HepG2 (cell line): Measurements from ENCODE around the gene PKP1. TPM values are rescaled to one million over a fixed set of nuclear protein-coding genes. Genes with fewer than 3 reads are reported as not detected.
"Not testable (repeated sequence)": the region's sequence is repeated elsewhere in the genome, so short reads cannot be mapped to it uniquely, and the experiment has no call there.

ENCODE experiments used
- ATAC-seq: fragments of 200-7000 bp; cut with Tn5 transposase; 3 replicates; pipeline ENCODE4 v1.9.1; 2020; ENCODE audit warnings: mild to moderate bottlenecking, moderate library complexity
- Bru-seq: library from RNA; stranded (reverse); fragments of 400-500 nt; gene quantifications from one replicate; lab custom pipeline; 2021; lab: Mats Ljungman, UMichigan
- BruChase-seq, 2 experiments: library from RNA; stranded (reverse); fragments of 400-500 nt; gene quantifications; one replicate each; lab custom pipeline; 2021; lab: Mats Ljungman, UMichigan
- BruUV-seq: library from RNA; stranded (reverse); fragments of 400-500 nt; replicated peaks from 2 replicates; lab custom pipeline; 2021; lab: Mats Ljungman, UMichigan
- CTCF ChIA-PET: fragments of 300-600 bp; formaldehyde crosslinking; extraction: SDS; loops from one replicate; lab custom pipeline; 2021; ENCODE audit warnings: low total read pairs, inconsistent platforms, low intra/inter-chr PET ratio; lab: Yijun Ruan, JAX
- POLR2A ChIA-PET: fragments of 350-600 bp; sonication (Branson Sonifier 250); formaldehyde crosslinking; loops from one replicate; lab custom pipeline; 2020; ENCODE audit warnings: antibody characterized with exemption, inconsistent platforms; lab: Yijun Ruan, JAX
- DNase-seq: peaks from one replicate; pipeline ENCODE4 v3.0.0-alpha.2; 2015; ENCODE audit warnings: low spot score
- FAIRE-seq: peaks from 3 replicates; lab custom pipeline; 2011; peaks lifted over from hg19 to GRCh38; lab: Jason Lieb, UNC
- H2AFZ ChIP-seq: one replicate; pipeline ENCODE4 v1.6.1; 2011; ENCODE audit warnings: low read length, inconsistent platforms
- H3K27ac ChIP-seq: fragments of 300-600 bp; 3 replicates; pipeline ENCODE4 v1.8.0; 2011; ENCODE audit warnings: mixed run types, mild to moderate bottlenecking, mixed read lengths, low read length, inconsistent platforms; ENCODE audit not compliant: insufficient read depth; ENCODE audit errors: extremely low read length
- H3K27me3 ChIP-seq, 2 experiments: fragments of 200-600 bp in 1 of 2; 2 replicates in 1 of 2; 3 replicates in 1 of 2; pipeline versions ENCODE4 v1.6.0 to v1.8.0; 2011; ENCODE audit warnings: low read length in 2 of 2, mild to moderate bottlenecking in 2 of 2, moderate library complexity in 2 of 2, inconsistent platforms in 1 of 2; ENCODE audit not compliant: insufficient read depth in 2 of 2, control insufficient read depth in 1 of 2
- H3K36me3 ChIP-seq, 2 experiments: fragments of 200-600 bp in 1 of 2; replicated peaks in 1 of 2; 2 replicates in 1 of 2; 3 replicates in 1 of 2; pipeline versions ENCODE4 v1.5.1 to v1.8.0; 2011; ENCODE audit warnings: low read length in 2 of 2, inconsistent platforms in 1 of 2; ENCODE audit not compliant: insufficient read depth in 2 of 2, control insufficient read depth in 1 of 2
- H3K4me1 ChIP-seq: 2 replicates; pipeline ENCODE4 v1.5.1; 2012; ENCODE audit warnings: low read length, inconsistent platforms; ENCODE audit not compliant: insufficient read depth
- H3K4me2 ChIP-seq: 2 replicates; pipeline ENCODE4 v1.6.0; 2011; ENCODE audit warnings: low read depth, low read length, inconsistent platforms
- H3K4me3 ChIP-seq, 3 experiments: fragments of 200-600 bp in 1 of 3; sonication (generic), shearing (Covaris generic) in 1 of 3; replicated peaks in 1 of 3; 2 replicates each; pipeline ENCODE4 v1.5.1; 2011 to 2016; ENCODE audit warnings: low read length in 3 of 3, inconsistent platforms in 2 of 3, low read depth in 2 of 3, mild to moderate bottlenecking in 2 of 3, control low read depth in 1 of 3, mixed read lengths in 1 of 3; ENCODE audit not compliant: insufficient read depth in 1 of 3
- H3K79me2 ChIP-seq: one replicate; pipeline ENCODE4 v1.6.1; 2011; ENCODE audit warnings: low read length, inconsistent platforms; ENCODE audit not compliant: insufficient read depth
- H3K9ac ChIP-seq: 2 replicates; pipeline ENCODE4 v1.6.0; 2011; ENCODE audit warnings: mild to moderate bottlenecking, low read depth, low read length, inconsistent platforms; ENCODE audit not compliant: insufficient read depth
- H3K9me3 ChIP-seq: 2 replicates; pipeline ENCODE4 v1.5.1; 2012; ENCODE audit warnings: mild to moderate bottlenecking, low read length
- H4K20me1 ChIP-seq: 2 replicates; pipeline ENCODE4 v1.6.0; 2011; ENCODE audit warnings: inconsistent platforms, mild to moderate bottlenecking, low read length, moderate library complexity; ENCODE audit not compliant: insufficient read depth
- EZH2 ChIP-seq: conservative IDR thresholded peaks from 2 replicates; pipeline ENCODE4 v1.6.1; 2012; ENCODE audit warnings: mild to moderate bottlenecking, low read depth, low read length, moderate library complexity
- ZNF124 ChIP-seq: sonication (generic); formaldehyde crosslinking; IDR thresholded peaks from 2 replicates; pipeline ENCODE4 v1.4.0; 2020; ENCODE audit warnings: missing genetic modification reagents
- WGBS: methylation state at CpG from one replicate; pipeline ENCODE4 v1.1.6; 2017; ENCODE audit warnings: low lambda C conversion rate; 5-methylcytosine and 5-hydroxymethylcytosine counted together
- in situ Hi-C: cut with HindIII; loops from 2 replicates; pipeline ENCODE4 v1.10.0; 2017; ENCODE audit warnings: low pct_unique_long_range_greater_than_20kb; ENCODE audit not compliant: extremely low pct_ligation_motif_present
- intact Hi-C: fragments of 100-400 bp; cut with micrococcal nuclease; formaldehyde crosslinking; loops from one replicate; pipeline ENCODE4 v1.10.0; 2022; ENCODE audit not compliant: unreplicated experiment
- long read RNA-seq, 2 experiments: library from RNA in 1 of 2; library from polyadenylated mRNA in 1 of 2; stranded (forward) in 1 of 2; unstranded in 1 of 2; transcript quantifications; one replicate each; pipeline ENCODE4 v2.0.0, GENCODE V29; 2019 to 2022
- polyA minus RNA-seq, 3 experiments: library from RNA; depleted of rRNA, polyadenylated mRNA; stranded (reverse); fragments of >200 nt; gene quantifications; 2 replicates each; pipeline ENCODE4 v1.2.3, GENCODE V29; 2011; ENCODE audit warnings: low replicate concordance in 1 of 3
- polyA plus RNA-seq, 8 experiments: library from polyadenylated mRNA; depleted of rRNA in 3 of 8; stranded (reverse) in 7 of 8; unstranded in 1 of 8; fragments of >200 nt; fragmentation: Illumina TruSeq in 4 of 8; extraction: Trizol in 4 of 8; gene quantifications; 2 replicates each; pipeline versions ENCODE4 v1.2.1 to v1.2.3, GENCODE V29; 2011 to 2016; ENCODE audit warnings: low read depth in 4 of 8, missing spikeins in 1 of 8, mixed read lengths in 1 of 8; ENCODE audit not compliant: insufficient read depth in 1 of 8
- total RNA-seq, 5 experiments: library from RNA; depleted of rRNA; stranded (reverse); fragments of >200 nt; fragmentation: Illumina TruSeq; extraction: Trizol; gene quantifications; 2 replicates each; pipeline ENCODE4 v1.2.3, GENCODE V29; 2016; ENCODE audit warnings: low read depth in 1 of 5

PKP1 gene, protein sequence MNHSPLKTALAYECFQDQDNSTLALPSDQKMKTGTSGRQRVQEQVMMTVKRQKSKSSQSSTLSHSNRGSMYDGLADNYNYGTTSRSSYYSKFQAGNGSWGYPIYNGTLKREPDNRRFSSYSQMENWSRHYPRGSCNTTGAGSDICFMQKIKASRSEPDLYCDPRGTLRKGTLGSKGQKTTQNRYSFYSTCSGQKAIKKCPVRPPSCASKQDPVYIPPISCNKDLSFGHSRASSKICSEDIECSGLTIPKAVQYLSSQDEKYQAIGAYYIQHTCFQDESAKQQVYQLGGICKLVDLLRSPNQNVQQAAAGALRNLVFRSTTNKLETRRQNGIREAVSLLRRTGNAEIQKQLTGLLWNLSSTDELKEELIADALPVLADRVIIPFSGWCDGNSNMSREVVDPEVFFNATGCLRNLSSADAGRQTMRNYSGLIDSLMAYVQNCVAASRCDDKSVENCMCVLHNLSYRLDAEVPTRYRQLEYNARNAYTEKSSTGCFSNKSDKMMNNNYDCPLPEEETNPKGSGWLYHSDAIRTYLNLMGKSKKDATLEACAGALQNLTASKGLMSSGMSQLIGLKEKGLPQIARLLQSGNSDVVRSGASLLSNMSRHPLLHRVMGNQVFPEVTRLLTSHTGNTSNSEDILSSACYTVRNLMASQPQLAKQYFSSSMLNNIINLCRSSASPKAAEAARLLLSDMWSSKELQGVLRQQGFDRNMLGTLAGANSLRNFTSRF
- total RNA-seq (2016; rRNA removed; fragmentation: Illumina TruSeq; extraction: Trizol) = not detected in 2 replicates
- not detected in 2 replicates for total RNA-seq (2016; cell fraction: cytosol; rRNA removed; fragmentation: Illumina TruSeq; extraction: Trizol; ENCODE audit: low read depth)
- total RNA-seq (2016; cell fraction: insoluble cytoplasmic fraction; rRNA removed; fragmentation: Illumina TruSeq; extraction: Trizol) = not detected in 2 replicates
- total RNA-seq (2016; cell fraction: membrane; rRNA removed; fragmentation: Illumina TruSeq; extraction: Trizol) = not detected in 2 replicates
- not detected in 2 replicates for total RNA-seq (2016; cell fraction: nucleus; rRNA removed; fragmentation: Illumina TruSeq; extraction: Trizol)
- not detected in 2 replicates for polyA plus RNA-seq (2011; rRNA removed)
- polyA plus RNA-seq (2011; cell fraction: cytosol; rRNA removed) = not detected in 2 replicates
- not detected in 2 replicates for polyA plus RNA-seq (2011; cell fraction: nucleus; rRNA removed)
- not detected in 2 replicates for polyA plus RNA-seq (2012)
- not detected in 2 replicates for polyA plus RNA-seq (2016; cell fraction: cytosol; fragmentation: Illumina TruSeq; extraction: Trizol; ENCODE audit: low read depth)
- polyA plus RNA-seq (2016; cell fraction: insoluble cytoplasmic fraction; fragmentation: Illumina TruSeq; extraction: Trizol; ENCODE audit: low read depth) = not detected in 2 replicates
- polyA plus RNA-seq (2016; cell fraction: membrane; fragmentation: Illumina TruSeq; extraction: Trizol; ENCODE audit: low read depth) = not detected in 2 replicates
- polyA plus RNA-seq (2016; cell fraction: nucleus; fragmentation: Illumina TruSeq; extraction: Trizol; ENCODE audit: insufficient read depth, low read depth) = not detected in 2 replicates
- polyA minus RNA-seq (2011; rRNA and poly(A)+ RNA removed; ENCODE audit: low replicate concordance) = 0.23 TPM in 1 of 2 replicates, not detected in the other
- not detected in 2 replicates for polyA minus RNA-seq (2011; cell fraction: cytosol; rRNA and poly(A)+ RNA removed)
- not detected in 2 replicates for polyA minus RNA-seq (2011; cell fraction: nucleus; rRNA and poly(A)+ RNA removed)
- not detected for Bru-seq, nascent RNA
- BruChase-seq, experiment 1, labeled RNA remaining after a 6-hour chase = not detected
- not detected for BruChase-seq, experiment 2, labeled RNA remaining after a 2-hour chase
- long read RNA-seq, experiment 1 = 0 reads
- long read RNA-seq, experiment 2 = 0 reads

DNA sequence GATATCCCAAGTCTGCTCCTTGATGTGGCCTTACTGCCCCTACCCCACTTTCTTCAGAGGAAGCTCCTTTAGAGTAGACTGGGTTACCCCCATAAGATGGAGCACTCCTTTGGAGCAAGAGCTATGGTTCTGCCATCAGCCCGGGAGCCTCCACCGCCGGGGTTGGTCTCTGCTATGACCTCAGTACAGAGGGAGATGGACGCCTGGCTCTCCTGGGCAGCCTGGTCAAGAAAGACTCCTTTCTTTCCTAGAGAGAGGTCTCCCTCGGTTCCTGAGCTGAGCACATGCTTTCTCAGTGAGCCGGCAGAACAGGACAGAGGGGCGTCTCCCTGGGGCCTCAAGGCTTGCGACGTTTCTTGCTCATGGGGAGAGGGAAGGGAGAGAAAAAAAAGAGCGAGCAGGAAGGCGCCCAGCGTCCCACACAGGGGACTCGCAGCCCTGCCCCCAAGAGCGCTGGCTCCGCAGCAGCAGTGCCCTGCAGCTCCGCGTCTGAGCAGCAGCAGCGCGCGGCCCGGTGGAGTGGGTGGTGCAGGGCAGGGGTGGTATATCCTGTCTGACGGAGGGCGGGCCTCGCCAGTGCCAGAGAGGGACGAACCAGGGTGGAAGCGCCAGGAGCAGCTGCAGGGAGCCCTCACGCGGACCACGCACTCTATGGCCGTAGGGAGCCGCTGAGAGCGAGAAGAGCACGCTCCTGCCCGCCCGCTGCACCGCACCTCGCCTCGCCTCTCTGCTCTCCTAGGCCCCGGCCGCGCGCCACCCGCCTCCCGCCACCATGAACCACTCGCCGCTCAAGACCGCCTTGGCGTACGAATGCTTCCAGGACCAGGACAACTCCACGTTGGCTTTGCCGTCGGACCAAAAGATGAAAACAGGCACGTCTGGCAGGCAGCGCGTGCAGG is at the start of gene PKP1:
Gene PKP1, plus strand, starts transcription at position 576 of the 899 bp plus-strand sequence. Its CDS starts 197 bp downstream, at position 773.
- in situ Hi-C loops (no loop called here), intact Hi-C loops (no loop called here)
- ATAC-seq (peak; percentile 77), FAIRE-seq (no peak), DNase-seq (no peak)
- Histone ChIP-seq H3K27me3 (peaks cover 10 to 79% of the 10 kb centered on the region in 2 experiments; a peak in 4 of 5 replicates), H4K20me1 (no peaks in the 10 kb centered on the region), H3K79me2 (no peaks in the 10 kb centered on the region), H3K36me3 (no peaks in the 10 kb centered on the region), H2AFZ (no peak within 1 kb of the TSS), H3K4me3 (no peak within 1 kb of the TSS), H3K9me3 (no peaks in the 10 kb centered on the region), H3K4me1 (no peaks in the 10 kb centered on the region), H3K27ac (no peak within 1 kb of the TSS), H3K4me2 (0 out of 2 replicates have a peak within 1 kb of the TSS, but pooled peaks have one; percentile 1), H3K9ac (no peak within 1 kb of the TSS)
- POLR2A ChIA-PET = no interaction called here
- BruUV-seq = no TSS peak
- no peak for TF ChIP-seq ZNF124 (CRISPR knock-in tag)
- TF ChIP-seq EZH2 = peak; percentile 43; the same call in 1 of the 2 replicates
- CTCF ChIA-PET = no interaction called here
- 33% methylated on average over 21 of the region's 55 CpGs for WGBS

DNA sequence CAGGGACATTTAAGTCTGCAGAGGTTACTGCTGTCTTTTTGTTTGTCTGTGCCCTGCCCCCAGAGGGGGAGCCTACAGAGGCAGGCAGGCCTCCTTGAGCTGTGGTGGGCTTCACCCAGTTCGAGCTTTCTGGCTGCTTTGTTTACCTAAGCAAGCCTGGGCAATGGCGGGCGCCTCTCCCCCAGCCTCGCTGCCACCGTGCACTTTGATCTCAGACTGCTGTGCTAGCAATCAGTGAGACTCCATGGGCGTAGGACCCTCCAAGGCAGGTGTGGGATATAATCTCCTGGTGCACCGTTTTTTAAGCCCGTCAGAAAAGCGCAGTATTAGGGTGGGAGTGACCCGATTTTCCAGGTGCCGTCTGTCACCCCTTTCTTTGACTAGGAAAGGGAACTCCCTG is 43.7 kb upstream of the PKP1 start:
- CTCF ChIA-PET, intact Hi-C loops, BruUV-seq, FAIRE-seq, H3K27me3 ChIP-seq, H3K4me3 ChIP-seq, in situ Hi-C loops, H4K20me1 ChIP-seq, POLR2A ChIA-PET, ATAC-seq, H3K36me3 ChIP-seq, H3K4me2 ChIP-seq, H3K79me2 ChIP-seq, DNase-seq, H2AFZ ChIP-seq, H3K4me1 ChIP-seq, H3K9me3 ChIP-seq, H3K9ac ChIP-seq, H3K27ac ChIP-seq: not testable (repeated sequence)
- WGBS = 17% methylated on average over 6 of the region's 11 CpGs
